ENCODE results near the gene ATP8B1.
"Not testable (repeated sequence)": the region's sequence is repeated elsewhere in the genome, so short reads cannot be mapped to it uniquely, and the experiment has no call there.

The ATP8B1 gene

GRCh38 chr18:57651914-57652313, 151.2 kb downstream of the ATP8B1 start:
- DNase-seq: no peak

- DNase-seq: no peak
These were observed 153.3 kb downstream of the ATP8B1 start for GRCh38 chr18:57649556-57650500.

- no peak for DNase-seq
These were observed 154.7 kb downstream of the ATP8B1 start for GRCh38 chr18:57648414-57648813.

- no peak for DNase-seq
These were observed 158.6 kb downstream of the ATP8B1 start for GRCh38 chr18:57644540-57644939.

- not testable (repeated sequence) for DNase-seq
These were observed 159.4 kb downstream of the ATP8B1 start for GRCh38 chr18:57643726-57644125.

- not testable (repeated sequence) for DNase-seq
These were observed 160.7 kb downstream of the ATP8B1 start for GRCh38 chr18:57642462-57642861.

GRCh38 chr18:57640749-57641148, 162.4 kb downstream of the ATP8B1 start:
- no peak for DNase-seq

GRCh38 chr18:57640236-57640635, 162.9 kb downstream of the ATP8B1 start:
- DNase-seq: no peak

- DNase-seq: no peak
These were observed 167.9 kb downstream of the ATP8B1 start for GRCh38 chr18:57635003-57635822.

GRCh38 chr18:57631697-57632096, 171.4 kb downstream of the ATP8B1 start:
- no peak for DNase-seq

GRCh38 chr18:57630754-57631595, 172.1 kb downstream of the ATP8B1 start:
- DNase-seq: no peak

- peak; percentile 96 for DNase-seq
These were observed 172.9 kb downstream of the ATP8B1 start for GRCh38 chr18:57630002-57630753.

- no peak for DNase-seq
These were observed 173.7 kb downstream of the ATP8B1 start for GRCh38 chr18:57629422-57629821.

- DNase-seq: peak; percentile 58
These were observed 175.6 kb downstream of the ATP8B1 start for GRCh38 chr18:57627488-57627887.

- peak; percentile 68 for DNase-seq
These were observed 178.1 kb downstream of the ATP8B1 start for GRCh38 chr18:57624988-57625387.

GRCh38 chr18:57621246-57621604, 181.9 kb downstream of the ATP8B1 start:
- no peak for DNase-seq

- no peak for DNase-seq
These were observed 183.2 kb downstream of the ATP8B1 start for GRCh38 chr18:57619876-57620275.

- DNase-seq: no peak
These were observed 184.2 kb downstream of the ATP8B1 start for GRCh38 chr18:57618910-57619309.

- DNase-seq: no peak
These were observed 199.2 kb downstream of the ATP8B1 start for GRCh38 chr18:57603871-57604270.
